B cell (primary cell): Measurements from ENCODE around the gene SCFD2. TPM values are rescaled to one million over a fixed set of nuclear protein-coding genes. Genes with fewer than 3 reads are reported as not detected.

Experiments used
- ATAC-seq: fragments of 200-7000 bp; cut with Tn5 transposase; one replicate; pipeline ENCODE4 v1.10.0; 2021; ENCODE audit warnings: low read depth, mild to moderate bottlenecking, moderate number of reproducible peaks, moderate library complexity
- CTCF ChIA-PET: fragments of 350-600 bp; sonication (Branson Sonifier 250); formaldehyde crosslinking; loops from one replicate; lab custom pipeline; 2021; ENCODE audit warnings: antibody characterized with exemption, inconsistent platforms; lab: Charles Lee
- POLR2A ChIA-PET: fragments of 350-600 bp; sonication (Branson Sonifier 250); formaldehyde crosslinking; loops from one replicate; lab custom pipeline; 2021; ENCODE audit warnings: antibody characterized with exemption; lab: Charles Lee
- DNase-seq: peaks from one replicate; pipeline ENCODE4 v3.0.0; 2013
- H2AFZ ChIP-seq: 2 replicates; pipeline ENCODE4 v1.6.1; 2012; ENCODE audit warnings: mild to moderate bottlenecking, low read depth, low read length; ENCODE audit not compliant: insufficient read depth, poor library complexity, severe bottlenecking
- H3K27ac ChIP-seq, 2 donors: 1 replicate in 1 of 2; 2 replicates in 1 of 2; pipeline ENCODE4 v1.5.1; 2012 to 2013; ENCODE audit warnings: low read length in 2 of 2, mild to moderate bottlenecking in 2 of 2, moderate library complexity in 1 of 2
- H3K27me3 ChIP-seq, 4 experiments: fragments of 200-600 bp in 1 of 4; sonication (generic) in 1 of 4; replicated peaks in 1 of 4; 1 replicate in 2 of 4; 2 replicates in 2 of 4; pipeline versions ENCODE4 v1.6.1 to v1.7.0; 2013 to 2016; ENCODE audit warnings: low read length in 3 of 4, mild to moderate bottlenecking in 2 of 4, mixed read lengths in 1 of 4, moderate library complexity in 1 of 4; ENCODE audit not compliant: insufficient read depth in 4 of 4, control insufficient read depth in 3 of 4; ENCODE audit errors: control extremely low read depth in 1 of 4
- H3K36me3 ChIP-seq, 2 experiments: replicated peaks in 1 of 2; 1 replicate in 1 of 2; 2 replicates in 1 of 2; pipeline versions ENCODE4 v1.6.1 to v1.7.1; 2013; ENCODE audit warnings: low read length in 1 of 2; ENCODE audit not compliant: insufficient read depth in 2 of 2, control insufficient read depth in 1 of 2; ENCODE audit errors: control extremely low read depth in 1 of 2, extremely low read depth in 1 of 2
- H3K4me1 ChIP-seq, 2 donors: fragments of 200-600 bp in 1 of 2; sonication (generic) in 1 of 2; 1 replicate in 1 of 2; 2 replicates in 1 of 2; pipeline versions ENCODE4 v1.5.1 to v1.6.1; 2013 to 2017; ENCODE audit warnings: low read length in 2 of 2; ENCODE audit not compliant: control insufficient read depth in 2 of 2, insufficient read depth in 2 of 2
- H3K4me2 ChIP-seq: replicated peaks from 2 replicates; pipeline ENCODE3; 2012; ENCODE audit warnings: mild to moderate bottlenecking, low read depth, low read length; ENCODE audit not compliant: poor library complexity, severe bottlenecking
- H3K4me3 ChIP-seq, 5 experiments: fragments of 200-600 bp in 1 of 5; sonication (generic) in 1 of 5; 1 replicate in 3 of 5; 2 replicates in 2 of 5; pipeline versions ENCODE4 v1.5.1 to v1.7.0; 2011 to 2016; ENCODE audit warnings: low read length in 4 of 5, mild to moderate bottlenecking in 4 of 5, low read depth in 2 of 5, control low read depth in 1 of 5, moderate library complexity in 1 of 5; ENCODE audit not compliant: insufficient read depth in 1 of 5; ENCODE audit errors: control extremely low read depth in 1 of 5, extremely low read depth in 1 of 5
- H3K79me2 ChIP-seq: fragments of 200-600 bp; sonication (generic); one replicate; pipeline ENCODE4 v1.6.0; 2016; ENCODE audit warnings: low read length; ENCODE audit not compliant: control insufficient read depth, insufficient read depth
- H3K9ac ChIP-seq: fragments of 200-600 bp; sonication (generic); 2 replicates; pipeline ENCODE4 v1.6.1; 2017; ENCODE audit warnings: mild to moderate bottlenecking, low read length, moderate library complexity
- H3K9me3 ChIP-seq, 3 donors: one replicate each; pipeline versions ENCODE4 v1.6.1 to v1.7.1; 2013; ENCODE audit warnings: low read length in 2 of 3; ENCODE audit not compliant: control insufficient read depth in 2 of 3, insufficient read depth in 1 of 3; ENCODE audit errors: control extremely low read depth in 1 of 3
- H4K20me1 ChIP-seq: 2 replicates; pipeline ENCODE4 v1.6.0; 2012; ENCODE audit warnings: mild to moderate bottlenecking, low read length; ENCODE audit not compliant: insufficient read depth, control insufficient read depth, poor library complexity, severe bottlenecking
- H3K27ac Mint-ChIP-seq: one replicate; pipeline ENCODE4 v1.8.0; 2021; ENCODE audit warnings: mixed read lengths
- H3K27me3 Mint-ChIP-seq: one replicate; pipeline ENCODE4 v1.8.0; 2021; ENCODE audit warnings: mixed read lengths
- H3K4me1 Mint-ChIP-seq: one replicate; pipeline ENCODE4 v1.8.0; 2021; ENCODE audit warnings: mixed read lengths
- H3K4me3 Mint-ChIP-seq: one replicate; pipeline ENCODE4 v1.8.0; 2021; ENCODE audit warnings: mixed read lengths
- H3K9me3 Mint-ChIP-seq: one replicate; pipeline ENCODE4 v1.8.0; 2022; ENCODE audit warnings: mixed read lengths; ENCODE audit not compliant: insufficient read depth
- CTCF ChIP-seq: fragments of 200-600 bp; IDR thresholded peaks from one replicate; pipeline ENCODE4 v1.8.0; 2022; ENCODE audit warnings: antibody characterized with exemption, mild to moderate bottlenecking
- EZH2 ChIP-seq: IDR thresholded peaks from 2 replicates; pipeline ENCODE4 v1.6.1; 2012; ENCODE audit warnings: borderline replicate concordance, low read depth, mild to moderate bottlenecking, moderate library complexity, low read length; ENCODE audit not compliant: insufficient read depth, poor library complexity, severe bottlenecking
- WGBS: methylation state at CpG from one replicate; pipeline ENCODE4 v1.1.5; 2013; ENCODE audit warnings: missing lambda C conversion rate; ENCODE audit not compliant: insufficient coverage; 5-methylcytosine and 5-hydroxymethylcytosine counted together
- intact Hi-C: fragments of 100-400 bp; cut with micrococcal nuclease; formaldehyde crosslinking; loops from one replicate; pipeline ENCODE4 v1.10.0; 2022
- polyA plus RNA-seq: library from polyadenylated mRNA; depleted of rRNA; stranded (reverse); fragments of >200 nt; gene quantifications from 2 replicates; pipeline ENCODE4 v1.2.3, GENCODE V29; 2012
- total RNA-seq, 2 donors: library from RNA; stranded (reverse); fragments of 120-200 nt in 1 of 2; gene quantifications; 1 replicate in 1 of 2; 2 replicates in 1 of 2; pipeline versions ENCODE4 v1.2.3 to v1.2.4, GENCODE V29; 2013 to 2022

SCFD2 gene
- total and polyA plus RNA-seq, 2 donors (not counting 1 experiment from before 2014, with no cell fraction given): 12.8 to 20.4 TPM

GRCh38 chr4:52959541-52959940 is 406.3 kb downstream of the SCFD2 start:
- TF ChIP-seq CTCF (no peak), EZH2 (no peak)
- no peaks in the 10 kb centered on the region for H4K20me1 ChIP-seq
- no peak overlapping the region for H2AFZ ChIP-seq
- H3K27me3 Mint-ChIP-seq: no peaks in the 10 kb centered on the region
- no peaks in the 10 kb centered on the region for H3K79me2 ChIP-seq
- H3K36me3 ChIP-seq: no peaks in the 10 kb centered on the region
- ChIA-PET POLR2A (no interaction called here), CTCF (no interaction called here)
- H3K4me1 Mint-ChIP-seq: no peaks in the 10 kb centered on the region
- WGBS: 100% methylated on average over 2 of the region's 3 CpGs
- DNase-seq: no peak
- no peak overlapping the region for H3K27ac Mint-ChIP-seq
- H3K27ac ChIP-seq: no peak overlapping the region
- no peak for ATAC-seq
- no peaks in the 10 kb centered on the region for H3K4me1 ChIP-seq
- no peaks in the 10 kb centered on the region for H3K27me3 ChIP-seq
- no peaks in the 10 kb centered on the region for H3K9me3 Mint-ChIP-seq
- no peak overlapping the region for H3K4me2 ChIP-seq
- no peak overlapping the region for H3K4me3 ChIP-seq
- H3K9ac ChIP-seq: no peak overlapping the region
- H3K4me3 Mint-ChIP-seq: no peak overlapping the region
- H3K9me3 ChIP-seq: no peaks in the 10 kb centered on the region
- intact Hi-C loops: no loop called here

- intact Hi-C loops: no loop called here
- Histone ChIP-seq H3K27me3 (no peaks in the 10 kb centered on the region), H3K27ac (no peak overlapping the region), H3K36me3 (no peaks in the 10 kb centered on the region), H3K9ac (no peak overlapping the region), H4K20me1 (no peaks in the 10 kb centered on the region), H3K4me1 (no peaks in the 10 kb centered on the region), H3K4me3 (no peak overlapping the region), H2AFZ (no peak overlapping the region), H3K79me2 (no peaks in the 10 kb centered on the region), H3K9me3 (no peaks in the 10 kb centered on the region), H3K4me2 (no peak overlapping the region)
- H3K27me3 Mint-ChIP-seq: no peaks in the 10 kb centered on the region
- H3K4me1 Mint-ChIP-seq: no peaks in the 10 kb centered on the region
- H3K27ac Mint-ChIP-seq: no peak overlapping the region
- no peaks in the 10 kb centered on the region for H3K9me3 Mint-ChIP-seq
- no peak for DNase-seq
- TF ChIP-seq EZH2 (no peak), CTCF (no peak)
- no peak for ATAC-seq
- 89% methylated on average over 4 of the region's 12 CpGs for WGBS
- H3K4me3 Mint-ChIP-seq: no peak overlapping the region
- POLR2A ChIA-PET: no interaction called here
- CTCF ChIA-PET: no interaction called here
Observed at GRCh38 chr4:52957835-52958631, 407.8 kb downstream of the SCFD2 start.
